IPS-18c (cell line): ENCODE data around the gene LPAR3.

Source experiments
- H3K4me3 ChIP-seq: 2 replicates; pipeline ENCODE4 v1.7.0; 2013; ENCODE audit warnings: low read depth, mild to moderate bottlenecking, low read length, moderate library complexity; ENCODE audit not compliant: insufficient read depth
- H3K9me3 ChIP-seq: one replicate; pipeline ENCODE4 v1.6.1; 2013; ENCODE audit warnings: mild to moderate bottlenecking, low read length, moderate library complexity; ENCODE audit not compliant: control insufficient read depth, insufficient read depth

The LPAR3 gene, protein sequence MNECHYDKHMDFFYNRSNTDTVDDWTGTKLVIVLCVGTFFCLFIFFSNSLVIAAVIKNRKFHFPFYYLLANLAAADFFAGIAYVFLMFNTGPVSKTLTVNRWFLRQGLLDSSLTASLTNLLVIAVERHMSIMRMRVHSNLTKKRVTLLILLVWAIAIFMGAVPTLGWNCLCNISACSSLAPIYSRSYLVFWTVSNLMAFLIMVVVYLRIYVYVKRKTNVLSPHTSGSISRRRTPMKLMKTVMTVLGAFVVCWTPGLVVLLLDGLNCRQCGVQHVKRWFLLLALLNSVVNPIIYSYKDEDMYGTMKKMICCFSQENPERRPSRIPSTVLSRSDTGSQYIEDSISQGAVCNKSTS

DNA sequence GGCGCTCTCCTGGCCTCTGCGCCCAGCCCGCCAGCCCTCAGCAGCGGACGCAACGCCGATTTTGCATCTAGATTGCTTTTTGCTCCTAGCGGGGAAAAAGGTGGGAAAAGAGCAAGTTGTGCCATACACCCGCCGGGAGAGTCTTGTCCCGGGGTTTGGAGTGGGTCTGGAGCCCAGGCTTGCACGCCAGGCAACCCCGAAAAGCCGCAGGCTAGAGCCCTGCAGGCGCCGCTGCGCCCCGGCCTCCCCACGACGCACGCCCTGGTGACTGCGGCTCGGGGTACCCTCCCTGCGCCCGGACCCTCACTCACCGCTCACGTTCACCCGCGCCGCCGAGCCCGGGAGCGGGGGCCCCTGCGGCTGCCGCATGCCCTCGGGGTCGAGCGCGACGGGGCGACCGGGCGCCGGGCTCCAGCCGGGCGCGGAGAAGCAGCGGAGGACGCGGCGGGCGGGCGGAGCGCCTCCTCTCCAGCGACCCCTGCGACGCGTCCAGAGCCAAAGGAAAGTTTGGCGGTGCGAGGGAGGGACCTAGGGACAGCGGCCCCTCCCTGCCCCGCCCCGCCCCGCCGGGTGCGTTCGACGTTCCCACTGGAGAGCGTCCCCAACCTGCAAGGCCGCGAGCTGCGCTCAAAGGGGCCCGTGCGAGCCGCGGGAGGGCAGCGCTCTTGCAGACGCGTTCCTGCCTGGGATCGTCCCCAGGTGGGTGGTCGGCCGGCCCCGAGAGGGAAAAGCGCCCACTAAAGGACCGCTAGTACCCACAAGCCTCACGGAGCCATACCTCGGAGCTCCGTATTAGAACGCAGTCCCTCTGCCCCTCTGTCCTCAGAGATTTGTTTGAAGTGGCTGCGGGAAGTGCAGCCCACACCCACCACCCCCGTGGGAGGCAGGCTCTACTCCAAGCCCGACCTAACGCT lies at the start of gene LPAR3:
TSS of gene LPAR3 (minus strand) at position 502 of the 914 bp plus-strand sequence. CDS start 27,086 bp downstream, outside the sequence.
- H3K4me3 ChIP-seq = peak within 1 kb of the TSS; percentile 63

DNA sequence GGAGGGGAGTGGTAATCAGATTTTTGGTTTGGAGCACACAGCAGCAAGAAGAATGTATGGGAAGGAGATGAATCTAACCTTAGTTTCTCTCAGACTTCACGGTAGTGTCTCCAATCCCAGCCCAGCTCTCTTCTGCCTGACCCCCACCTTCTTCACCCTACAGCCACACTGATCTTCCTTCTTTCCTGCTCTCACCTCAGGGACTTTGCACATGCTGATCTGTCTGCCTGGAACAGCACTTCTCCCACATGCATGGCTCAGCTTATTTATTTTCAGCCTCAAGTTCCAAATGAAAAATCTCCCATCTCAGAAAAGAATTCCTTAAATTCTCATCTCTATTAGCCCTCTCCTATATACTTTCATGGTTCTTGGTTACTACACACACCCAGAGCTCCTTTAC lies 48.8 kb upstream of the LPAR3 start:
- H3K4me3 ChIP-seq = no peak overlapping the region

More for the DNA sequence above, at the start of gene LPAR3:
- H3K9me3 ChIP-seq = no peaks in the 10 kb centered on the region

DNA sequence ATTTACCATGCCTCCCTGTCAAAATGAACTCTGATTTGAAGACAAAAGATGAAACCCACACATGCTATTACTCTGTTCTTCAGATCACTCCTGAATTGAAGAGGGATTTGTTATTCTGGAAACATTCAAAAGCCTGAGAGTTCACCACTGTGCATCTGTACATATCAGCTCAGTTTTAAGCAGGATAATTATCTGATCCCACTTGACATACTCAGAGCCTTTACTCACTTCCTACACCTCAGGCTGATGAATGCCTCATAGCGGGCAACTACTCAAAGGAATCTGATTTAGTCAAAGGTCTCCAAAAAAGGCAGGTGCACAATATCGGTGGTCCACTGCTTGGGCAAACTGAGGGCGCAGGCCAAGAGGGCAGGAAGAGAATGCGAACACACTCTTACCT lies 47.5 kb upstream of the LPAR3 start:
- Histone ChIP-seq H3K9me3 (no peaks in the 10 kb centered on the region), H3K4me3 (no peak overlapping the region)

More for the DNA sequence above, 48.8 kb upstream of the LPAR3 start:
- H3K9me3 ChIP-seq = no peaks in the 10 kb centered on the region

DNA sequence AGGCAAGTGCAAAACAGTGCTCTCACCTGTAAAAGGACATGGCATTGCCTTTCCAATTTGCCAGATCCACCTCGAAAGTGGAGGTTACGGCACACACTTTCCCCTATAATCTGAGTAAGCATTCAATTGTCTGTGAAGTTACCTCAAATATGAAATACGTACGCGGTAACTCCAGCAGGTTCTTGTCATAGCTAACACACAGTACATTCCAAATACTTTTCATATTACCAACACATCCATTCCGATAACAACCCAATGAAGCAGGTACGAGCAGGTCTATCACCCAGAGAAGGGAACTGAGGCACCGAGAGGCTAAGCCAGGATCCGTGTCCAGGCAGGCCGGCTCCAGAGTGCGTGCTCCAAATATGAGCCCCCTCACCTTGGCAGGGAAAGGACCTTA lies 46.8 kb upstream of the LPAR3 start:
- Histone ChIP-seq H3K4me3 (no peak overlapping the region), H3K9me3 (no peaks in the 10 kb centered on the region)

DNA sequence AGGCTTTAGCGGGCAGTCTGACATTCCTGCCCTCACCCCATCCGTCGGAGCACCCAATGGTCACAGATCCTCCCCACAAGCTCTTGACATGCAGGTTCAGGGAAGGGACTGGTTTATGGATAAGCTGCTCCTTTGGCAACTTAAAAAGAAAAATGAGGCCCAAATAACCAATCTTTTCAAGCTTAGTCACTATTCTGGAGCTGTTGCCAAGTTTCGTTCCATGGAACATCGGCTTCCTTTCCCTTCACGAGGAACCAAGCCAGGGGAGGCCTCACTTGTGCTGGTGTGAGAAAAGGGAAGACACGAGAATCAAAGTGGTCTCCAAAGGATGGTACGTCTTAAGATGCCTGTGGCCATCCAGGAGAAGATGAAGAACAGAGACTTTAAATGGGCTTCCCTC lies 46.1 kb upstream of the LPAR3 start:
- Histone ChIP-seq H3K9me3 (no peaks in the 10 kb centered on the region), H3K4me3 (no peak overlapping the region)

DNA sequence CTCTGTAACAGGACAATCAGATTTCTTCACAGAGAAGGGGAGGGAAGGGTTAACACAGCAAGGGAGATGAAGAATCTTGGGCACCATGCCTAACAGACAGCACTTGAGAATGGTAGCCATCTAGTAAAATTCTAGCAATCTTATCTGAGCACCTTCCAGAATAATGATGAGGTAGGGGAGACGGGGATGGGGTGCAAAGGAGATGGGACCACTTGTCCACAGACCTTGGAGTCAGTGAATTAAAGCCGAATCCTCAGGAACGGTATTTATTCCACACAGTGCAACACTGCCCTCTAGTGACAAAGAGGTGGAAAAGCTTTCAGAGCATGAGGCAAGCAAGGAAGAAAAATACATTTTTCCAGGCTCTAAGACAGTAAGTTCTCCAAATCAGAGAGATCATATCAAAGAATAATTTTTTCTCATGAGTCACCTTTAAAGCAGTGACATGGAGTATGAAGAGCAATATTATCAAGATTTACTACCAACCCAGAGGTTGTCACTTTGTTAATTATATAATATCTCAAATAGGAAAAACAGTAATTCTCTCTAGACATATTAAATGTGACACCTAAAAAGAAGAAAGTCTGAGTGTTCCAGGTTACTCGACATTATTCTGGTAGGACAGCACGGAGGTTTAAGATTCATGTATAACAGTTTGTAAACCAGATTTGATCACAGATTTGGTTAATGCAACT lies 43.3 kb upstream of the LPAR3 start:
- no peaks in the 10 kb centered on the region for H3K9me3 ChIP-seq

DNA sequence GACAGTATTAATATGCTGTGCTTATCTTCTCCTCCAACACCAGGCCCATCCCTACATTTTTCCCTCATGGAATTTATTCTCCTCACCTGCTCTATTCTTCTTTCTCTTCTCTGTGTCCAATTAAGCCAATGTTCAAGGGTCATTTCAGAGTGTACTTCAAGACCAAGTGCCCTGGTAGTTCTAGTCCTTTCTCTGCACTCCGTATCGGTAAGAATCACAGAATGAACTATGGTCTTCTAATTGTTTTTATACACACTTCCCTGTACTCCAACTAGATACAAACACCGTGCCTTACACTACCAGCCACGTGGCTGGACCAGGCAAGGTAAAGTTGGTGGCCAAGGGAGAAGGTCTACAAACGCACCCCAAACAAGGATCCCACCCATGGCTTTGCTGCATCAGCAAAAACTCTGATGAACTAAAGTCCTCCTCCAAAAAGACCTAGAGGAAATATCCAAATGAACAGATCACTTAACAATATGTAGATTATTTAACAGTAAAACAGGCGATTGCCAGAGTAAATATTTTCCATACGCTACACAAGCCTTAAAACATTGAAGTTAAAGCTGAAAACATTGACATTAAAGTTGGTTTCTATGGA lies 40.1 kb upstream of the LPAR3 start:
- Histone ChIP-seq H3K9me3 (no peaks in the 10 kb centered on the region), H3K4me3 (no peak overlapping the region)

More for the DNA sequence above, 43.3 kb upstream of the LPAR3 start:
- no peak overlapping the region for H3K4me3 ChIP-seq

DNA sequence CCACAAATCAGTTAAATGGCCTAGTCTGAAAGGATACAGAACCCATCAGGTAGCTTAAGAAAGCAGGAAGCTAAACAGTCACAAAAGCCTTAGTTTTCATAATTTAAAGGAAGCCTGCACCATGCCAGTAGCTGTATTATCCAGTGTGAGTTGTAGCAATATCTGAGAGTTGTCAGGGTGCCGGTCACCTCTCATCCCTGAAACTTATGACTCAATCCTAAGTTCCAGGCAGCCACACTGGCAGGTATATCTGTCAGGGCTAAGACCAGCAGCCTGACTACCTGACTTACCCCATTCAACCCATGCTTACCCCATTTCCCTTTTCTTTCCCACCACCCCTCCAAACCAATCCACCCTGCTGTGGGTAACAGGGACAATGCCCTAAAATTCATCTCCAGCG lies 37.8 kb upstream of the LPAR3 start:
- no peaks in the 10 kb centered on the region for H3K9me3 ChIP-seq
- no peak overlapping the region for H3K4me3 ChIP-seq

DNA sequence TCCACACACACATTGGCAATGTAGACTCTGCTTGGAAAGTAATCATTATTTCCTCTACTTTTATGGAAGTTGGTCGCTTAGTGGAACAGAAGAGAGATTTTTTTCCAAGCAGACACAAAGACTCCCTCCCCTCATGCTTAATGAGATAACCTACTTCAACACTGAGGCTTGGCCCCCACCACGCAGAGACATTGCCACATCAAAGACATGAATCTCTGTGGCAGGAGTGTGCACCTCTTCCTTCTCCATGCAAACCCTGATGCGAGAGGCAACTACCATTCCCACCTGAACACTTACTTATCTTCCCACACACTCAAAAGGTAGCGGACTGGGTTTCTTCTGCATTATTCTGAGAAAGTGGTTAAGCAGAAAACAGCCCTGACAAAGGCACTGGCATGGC lies 37.3 kb upstream of the LPAR3 start:
- H3K9me3 ChIP-seq = no peaks in the 10 kb centered on the region
- H3K4me3 ChIP-seq = no peak overlapping the region

DNA sequence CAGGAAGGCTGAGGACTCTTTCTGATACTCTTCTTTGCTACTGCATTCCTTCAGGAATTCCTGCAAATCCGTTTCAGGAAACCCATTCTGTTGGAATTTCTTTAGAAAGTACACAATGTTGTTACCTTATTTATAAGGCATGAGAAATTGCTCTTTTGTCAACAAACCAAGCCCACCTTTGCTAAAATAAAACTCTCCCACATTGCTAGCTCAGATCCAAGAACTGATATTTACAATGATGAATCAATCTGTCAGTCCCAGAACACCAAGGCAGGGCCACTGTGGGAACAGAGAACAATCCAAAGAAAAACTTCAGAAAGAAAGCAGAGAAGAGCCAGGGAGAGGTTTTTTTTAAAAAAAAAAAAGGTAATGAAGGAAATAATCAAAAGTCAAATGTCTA lies 36.6 kb upstream of the LPAR3 start:
- no peak overlapping the region for H3K4me3 ChIP-seq
- H3K9me3 ChIP-seq = no peaks in the 10 kb centered on the region

DNA sequence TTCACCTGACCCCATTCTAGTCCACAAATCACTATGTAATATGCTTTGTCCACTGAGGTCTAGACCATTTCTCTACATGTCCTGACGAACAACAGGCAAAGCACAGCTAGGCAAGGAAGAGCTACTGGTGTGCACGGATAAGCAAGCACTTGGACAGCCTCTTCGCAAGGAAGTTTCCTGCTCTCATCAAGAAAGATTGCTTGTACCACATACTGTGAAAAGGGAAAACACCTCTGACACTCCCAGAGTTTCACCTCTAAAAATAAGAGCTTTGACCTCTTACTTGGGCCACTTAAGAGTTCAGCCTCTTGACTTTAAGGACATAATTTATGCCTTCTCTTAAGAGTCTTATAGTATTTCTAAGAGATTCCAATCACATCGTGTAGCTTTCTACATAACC lies 36.0 kb upstream of the LPAR3 start:
- no peaks in the 10 kb centered on the region for H3K9me3 ChIP-seq
- no peak overlapping the region for H3K4me3 ChIP-seq

DNA sequence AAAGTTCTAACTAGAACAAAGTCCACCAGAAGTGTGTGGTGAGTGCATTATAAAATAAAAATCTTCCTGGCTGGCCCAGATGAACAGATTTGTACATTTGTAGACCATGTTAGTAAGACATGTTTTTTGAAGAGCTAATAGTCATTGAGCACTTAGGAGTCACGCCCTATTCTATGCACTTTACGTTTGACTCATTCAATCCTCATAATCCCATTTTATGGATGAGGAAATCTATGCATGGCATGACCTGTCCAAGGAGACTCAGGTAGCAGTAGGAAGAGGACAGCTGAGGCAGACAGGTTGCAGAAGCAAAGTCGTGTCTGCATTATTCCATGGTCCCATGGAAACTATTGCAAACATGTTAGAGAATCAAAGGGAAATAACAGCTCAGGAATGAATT lies 30.3 kb upstream of the LPAR3 start:
- Histone ChIP-seq H3K9me3 (no peaks in the 10 kb centered on the region), H3K4me3 (no peak overlapping the region)

DNA sequence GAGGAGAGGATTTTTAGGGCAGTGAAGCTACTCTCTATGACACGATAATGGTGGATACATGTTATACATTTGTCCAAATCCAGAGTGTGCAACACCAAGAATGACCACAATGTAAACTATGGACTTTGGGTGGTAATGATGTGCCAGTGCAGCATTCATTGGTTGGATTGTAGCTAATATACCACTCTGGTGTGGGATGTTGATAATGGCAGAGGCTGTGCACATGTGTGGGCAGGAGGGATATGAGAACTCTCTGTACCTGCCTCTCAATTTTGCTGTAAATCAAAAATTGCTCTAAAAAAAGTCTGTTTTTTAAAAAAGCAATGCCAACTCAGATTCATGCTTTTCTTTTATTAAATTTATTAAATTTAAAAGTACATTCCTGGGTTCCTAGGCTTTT lies 27.2 kb upstream of the LPAR3 start:
- H3K4me3 ChIP-seq = no peak overlapping the region
- peaks cover 2% of the 10 kb centered on the region for H3K9me3 ChIP-seq

DNA sequence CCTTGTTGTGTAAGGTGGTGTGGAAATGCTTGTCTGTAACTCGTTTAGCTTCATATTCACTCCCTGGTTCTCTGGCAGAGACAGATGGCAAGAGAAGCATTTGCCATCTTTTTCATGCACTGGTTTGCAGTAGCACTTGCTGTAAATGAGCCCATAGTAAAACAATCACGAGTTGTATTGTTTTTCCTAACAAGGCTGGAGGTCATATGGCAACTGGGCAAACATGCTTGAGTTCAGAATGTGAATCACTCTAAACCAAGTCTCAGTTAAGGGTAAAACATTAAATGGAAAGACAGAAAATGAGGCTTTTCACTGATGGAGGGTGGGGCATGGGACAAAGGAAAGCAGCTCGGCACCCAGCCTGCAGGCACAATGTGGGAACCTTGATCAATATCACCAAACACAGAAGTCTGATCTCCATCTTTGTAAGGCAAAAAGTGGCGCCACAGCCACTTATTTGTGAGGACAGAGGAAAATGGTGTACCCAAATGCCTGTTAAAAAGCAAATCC lies 26.5 kb upstream of the LPAR3 start:
- Histone ChIP-seq H3K4me3 (no peak overlapping the region), H3K9me3 (peaks cover 2% of the 10 kb centered on the region)

DNA sequence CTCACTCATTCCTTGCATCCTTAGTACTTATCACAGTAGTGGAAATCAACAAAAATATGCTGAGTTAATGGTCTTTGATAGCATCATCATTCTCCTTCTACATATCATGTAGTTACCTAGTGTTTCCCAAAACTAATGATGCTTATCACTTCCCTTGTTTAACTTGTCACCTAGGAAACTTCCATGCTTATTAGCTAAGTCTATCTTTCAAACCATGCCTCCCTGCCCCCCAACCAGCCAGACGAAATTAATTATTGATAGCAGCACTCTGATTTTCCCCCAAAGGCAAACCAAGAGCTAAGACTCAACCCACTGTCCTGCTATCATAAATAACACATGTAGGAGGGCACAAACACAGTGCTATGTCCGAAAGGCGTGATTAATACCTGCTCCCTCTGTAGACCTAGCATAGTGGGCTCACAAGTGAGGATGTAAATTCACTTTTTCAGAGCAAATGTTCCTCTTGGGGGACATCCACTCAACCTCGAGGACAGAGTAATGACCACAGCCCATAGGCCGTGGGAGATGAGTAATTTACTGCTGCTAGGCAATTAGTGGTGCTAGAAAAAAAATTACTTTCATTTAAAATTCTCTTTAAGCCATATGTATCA lies 25.8 kb upstream of the LPAR3 start:
- peaks cover 2% of the 10 kb centered on the region for H3K9me3 ChIP-seq
- H3K4me3 ChIP-seq = no peak overlapping the region

DNA sequence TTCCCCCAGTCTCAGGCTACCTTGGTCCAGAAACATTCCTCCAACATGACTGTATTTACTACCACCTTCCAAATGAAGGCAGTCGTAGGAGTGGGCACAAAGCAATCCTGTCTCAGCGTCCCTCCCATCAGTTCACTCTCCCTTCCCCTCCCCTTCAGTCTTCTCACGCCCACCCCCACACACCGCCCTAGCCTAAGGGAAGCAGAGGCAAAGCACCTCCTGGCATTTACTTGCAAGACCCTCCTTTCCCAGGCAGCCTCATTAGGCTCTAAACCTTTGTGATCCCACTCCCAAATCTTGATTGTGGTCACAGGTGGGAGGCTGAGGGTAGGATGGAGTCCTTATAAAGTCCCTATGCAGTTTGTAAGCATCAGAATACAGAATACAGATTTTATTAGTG lies 23.9 kb upstream of the LPAR3 start:
- H3K4me3 ChIP-seq = no peak overlapping the region
- peaks cover 2% of the 10 kb centered on the region for H3K9me3 ChIP-seq

DNA sequence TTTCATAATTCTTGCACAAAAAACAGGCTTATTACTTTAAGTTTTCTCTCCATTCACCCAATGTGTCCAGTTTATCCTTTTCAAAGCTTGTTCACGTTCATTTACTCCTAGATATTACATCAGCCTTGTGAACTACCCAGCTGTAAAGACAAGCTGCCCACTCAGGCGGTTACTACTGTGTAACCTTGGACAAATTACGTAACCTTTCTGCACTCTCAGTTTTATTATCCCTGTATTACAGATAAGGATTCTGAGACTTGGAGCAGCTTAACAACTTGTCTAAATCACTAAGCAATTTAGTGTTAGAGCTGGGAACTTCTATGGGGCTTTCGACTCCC lies 20.5 kb upstream of the LPAR3 start:
- Histone ChIP-seq H3K9me3 (peaks cover 2% of the 10 kb centered on the region), H3K4me3 (no peak overlapping the region)
